HG02642 (cell line): ENCODE results near the gene ATXN10.

Experiments used
- ATAC-seq: cut with Tn5 transposase; IDR thresholded peaks from one replicate; pipeline ENCODE4 v1.9.1; 2021; ENCODE audit warnings: mild to moderate bottlenecking; ENCODE audit not compliant: unreplicated experiment, poor library complexity

ATXN10 gene

GRCh38 chr22:45867906-45868555 is 196.4 kb downstream of the ATXN10 start:
- ATAC-seq = no peak

GRCh38 chr22:45868571-45869339 is 197.1 kb downstream of the ATXN10 start:
- no peak for ATAC-seq

- ATAC-seq = no peak
Measured at GRCh38 chr22:45869340-45869847, 197.8 kb downstream of the ATXN10 start.

GRCh38 chr22:45870011-45870410 is 198.4 kb downstream of the ATXN10 start:
- ATAC-seq = no peak

GRCh38 chr22:45871721-45872120 is 200.1 kb downstream of the ATXN10 start:
- no peak for ATAC-seq

GRCh38 chr22:45872659-45873263 is 201.1 kb downstream of the ATXN10 start:
- no peak for ATAC-seq

GRCh38 chr22:45876136-45877035 is 204.8 kb downstream of the ATXN10 start:
- ATAC-seq = no peak

- no peak for ATAC-seq
Measured at GRCh38 chr22:45877036-45877380, 205.4 kb downstream of the ATXN10 start.

- no peak for ATAC-seq
Measured at GRCh38 chr22:45877651-45878050, 206.0 kb downstream of the ATXN10 start.

- no peak for ATAC-seq
Measured at GRCh38 chr22:45878051-45878781, 206.6 kb downstream of the ATXN10 start.

- no peak for ATAC-seq
Measured at GRCh38 chr22:45878901-45879551, 207.4 kb downstream of the ATXN10 start.

- ATAC-seq = no peak
Measured at GRCh38 chr22:45879552-45879949, 207.9 kb downstream of the ATXN10 start.

GRCh38 chr22:45880091-45880715 is 208.6 kb downstream of the ATXN10 start:
- ATAC-seq = no peak

GRCh38 chr22:45880716-45881523 is 209.3 kb downstream of the ATXN10 start:
- ATAC-seq = no peak

GRCh38 chr22:45881524-45881875 is 209.9 kb downstream of the ATXN10 start:
- ATAC-seq = no peak

- no peak for ATAC-seq
Measured at GRCh38 chr22:45882881-45883810, 211.5 kb downstream of the ATXN10 start.

- no peak for ATAC-seq
Measured at GRCh38 chr22:45883811-45884170, 212.2 kb downstream of the ATXN10 start.
